ENCODE results near the gene SCN11A.

- TF ChIP-seq BCL3 (IDR thresholded peaks at IDR 0.05) (no peak), CTCF (IDR thresholded peaks at IDR 0.05) (no peak), MAX (IDR thresholded peaks at IDR 0.05) (no peak), CHD4 (IDR thresholded peaks at IDR 0.05; ENCODE audit: borderline replicate concordance) (no peak), RAD21 (conservative IDR thresholded peaks at IDR 0.05 in 1 of 2, IDR thresholded peaks at IDR 0.05 in 1 of 2) (no peak), KDM1A (IDR thresholded peaks at IDR 0.05; ENCODE audit: low read depth) (no peak)
Measured at GRCh38 chr3:39080026-39080425, 28.3 kb upstream of the SCN11A start.

Measured in A549 (cell line).